HG03139 (cell line): Measurements from ENCODE around the gene RABL6.
A peak's percentile ranks its signal among the peaks of the same experiment; 100 is the strongest.
"Not testable (repeated sequence)": the region's sequence is repeated elsewhere in the genome, so short reads cannot be mapped to it uniquely, and the experiment has no call there.

Experiments used
- ATAC-seq: cut with Tn5 transposase; IDR thresholded peaks from one replicate; pipeline ENCODE4 v1.9.1; 2021; ENCODE audit not compliant: unreplicated experiment

RABL6 gene

DNA sequence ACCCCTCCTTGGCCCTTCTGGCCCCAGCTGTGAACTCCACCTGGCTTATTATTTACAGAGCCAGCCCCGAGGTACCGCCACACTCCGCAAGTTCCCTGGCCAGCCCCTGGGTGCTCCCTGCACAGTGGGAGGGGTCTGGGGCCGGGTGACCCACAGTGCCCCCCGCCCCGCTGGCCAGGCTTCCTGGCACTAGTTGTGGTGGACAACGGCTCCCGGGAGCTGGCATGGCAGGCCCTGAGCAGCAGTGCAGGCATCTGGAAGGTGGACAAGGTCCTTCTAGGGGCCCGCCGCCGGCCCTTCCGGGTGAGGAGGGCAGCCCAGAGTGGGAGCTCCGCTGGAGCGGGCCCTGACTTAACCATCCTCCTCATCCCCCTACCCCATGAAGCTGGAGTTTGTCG, 48.3 kb downstream of the RABL6 start:
- ATAC-seq, result no peak

GRCh38 chr9:136856541-136857141, 48.9 kb downstream of the RABL6 start:
- no peak for ATAC-seq

GRCh38 chr9:136857166-136857565, 49.4 kb downstream of the RABL6 start:
- no peak for ATAC-seq

GRCh38 chr9:136857581-136858412, 50.0 kb downstream of the RABL6 start:
- ATAC-seq, result no peak

DNA sequence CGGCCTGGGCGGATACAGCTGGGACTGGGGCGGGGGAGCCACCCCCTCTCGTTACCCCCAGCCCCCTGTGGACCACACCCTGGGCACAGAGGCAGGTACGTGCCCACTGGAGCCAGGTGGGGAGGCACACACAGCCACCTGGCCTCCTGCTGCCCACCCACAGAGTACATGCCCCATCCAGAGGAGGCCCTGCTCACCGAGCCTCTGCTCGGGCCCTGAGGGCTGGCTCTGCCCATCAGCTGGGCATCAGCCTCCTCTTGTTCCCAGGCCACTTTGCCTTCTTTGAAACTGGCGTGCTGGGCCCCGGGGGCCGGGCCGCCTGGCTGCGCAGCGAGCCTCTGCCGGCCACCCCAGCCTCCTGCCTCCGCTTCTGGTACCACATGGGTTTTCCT, 50.7 kb downstream of the RABL6 start:
- no peak for ATAC-seq

- no peak for ATAC-seq
These were observed 51.4 kb downstream of the RABL6 start for GRCh38 chr9:136858844-136859757.

GRCh38 chr9:136860529-136860928, 52.8 kb downstream of the RABL6 start:
- ATAC-seq, result no peak

- no peak for ATAC-seq
These were observed 53.5 kb downstream of the RABL6 start for GRCh38 chr9:136860933-136861873.

DNA sequence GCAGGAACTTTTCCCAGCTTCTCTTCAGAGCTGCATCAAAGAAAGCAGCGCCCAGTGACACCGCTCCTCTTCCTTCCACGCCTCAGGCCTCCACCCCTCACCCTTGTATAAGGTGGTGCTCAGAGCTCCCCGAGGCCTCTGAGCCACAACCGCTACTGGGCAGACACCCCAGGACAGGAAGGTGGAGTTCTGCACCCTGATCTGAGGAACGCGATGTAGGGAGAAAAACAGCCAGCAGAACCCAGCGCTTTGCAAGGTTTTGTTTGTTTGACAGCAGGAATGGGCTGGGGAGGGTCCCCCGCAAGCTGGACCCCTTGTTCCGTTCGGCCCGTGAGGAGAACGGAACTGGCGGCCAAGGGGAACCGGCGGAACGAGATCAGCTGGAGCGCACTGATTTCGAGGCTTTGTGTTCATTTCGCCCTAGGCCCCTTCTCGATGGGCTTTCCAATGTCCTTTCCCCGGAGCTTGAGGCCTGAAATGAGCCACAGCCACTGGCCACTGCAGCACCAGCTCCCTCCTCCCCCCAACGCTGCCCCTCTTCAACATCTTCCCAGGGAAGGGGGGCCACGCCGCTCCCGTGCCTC, 54.2 kb downstream of the RABL6 start:
- no peak for ATAC-seq

DNA sequence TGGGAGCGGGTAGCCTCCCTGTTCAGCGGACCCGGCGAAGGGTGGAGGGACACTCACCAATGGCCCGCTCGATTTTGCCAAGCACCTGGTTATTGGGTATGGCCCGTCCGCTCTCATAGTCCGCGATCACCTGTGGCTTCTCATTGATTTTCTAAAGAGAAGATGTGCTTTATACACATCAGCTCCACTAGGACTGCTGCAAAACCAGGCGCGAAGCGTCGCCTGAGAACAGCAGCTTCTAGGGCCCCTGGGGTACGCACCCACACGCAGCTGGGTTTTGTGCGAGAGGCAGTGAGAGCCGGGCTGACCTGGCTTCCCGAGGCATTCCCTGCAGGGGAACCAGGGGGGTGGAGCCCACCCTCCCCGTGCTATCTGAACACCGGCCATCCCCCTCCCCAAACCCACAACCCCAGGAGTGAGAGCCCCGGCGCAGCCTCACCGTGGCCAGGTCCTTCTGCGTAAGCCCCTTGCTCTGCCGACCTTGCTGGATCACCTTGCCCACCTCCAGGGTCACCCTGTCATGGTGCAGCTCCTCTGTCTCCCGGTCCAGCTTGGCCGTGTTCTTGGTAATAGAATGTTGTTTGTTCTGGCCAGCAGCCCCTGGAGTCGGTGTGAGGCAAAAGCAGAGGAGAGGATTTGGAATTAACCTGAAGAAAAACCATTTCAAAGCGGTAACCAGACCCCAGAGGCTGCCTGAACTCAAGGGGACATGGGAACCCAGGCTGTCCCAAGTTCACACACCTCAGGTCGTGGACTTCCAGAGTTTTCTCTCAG, 55.3 kb downstream of the RABL6 start:
- ATAC-seq, result no peak

DNA sequence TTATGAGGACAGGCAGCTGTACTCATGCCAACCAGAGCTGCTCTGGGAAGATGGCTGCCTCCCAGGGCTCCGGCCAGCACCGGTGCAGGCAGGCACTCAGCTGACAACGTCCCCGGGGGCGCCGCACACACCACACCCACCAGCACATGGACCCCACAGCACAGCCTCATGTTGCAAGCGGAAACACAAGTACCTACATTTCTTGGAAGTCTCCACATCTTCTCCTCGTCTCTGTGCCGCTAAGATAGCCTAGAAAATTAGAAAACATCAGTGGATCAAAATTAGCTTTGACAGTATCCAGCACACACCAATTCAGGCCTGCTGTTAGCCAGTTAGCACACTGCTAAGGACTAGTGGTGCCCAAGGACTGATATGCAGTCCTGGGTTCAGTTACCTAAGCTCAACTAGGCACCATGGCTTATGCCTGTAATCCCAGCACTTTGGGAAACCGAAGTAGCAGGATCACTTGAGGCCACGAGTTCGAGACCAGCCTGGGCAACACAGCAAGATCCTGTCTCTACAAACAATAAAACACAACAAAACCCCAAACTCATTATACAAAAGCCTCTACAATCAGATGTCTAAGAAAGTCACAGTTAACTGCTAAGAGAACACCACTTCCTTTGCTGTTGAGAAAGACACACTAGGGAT, 56.0 kb downstream of the RABL6 start:
- no peak for ATAC-seq

DNA sequence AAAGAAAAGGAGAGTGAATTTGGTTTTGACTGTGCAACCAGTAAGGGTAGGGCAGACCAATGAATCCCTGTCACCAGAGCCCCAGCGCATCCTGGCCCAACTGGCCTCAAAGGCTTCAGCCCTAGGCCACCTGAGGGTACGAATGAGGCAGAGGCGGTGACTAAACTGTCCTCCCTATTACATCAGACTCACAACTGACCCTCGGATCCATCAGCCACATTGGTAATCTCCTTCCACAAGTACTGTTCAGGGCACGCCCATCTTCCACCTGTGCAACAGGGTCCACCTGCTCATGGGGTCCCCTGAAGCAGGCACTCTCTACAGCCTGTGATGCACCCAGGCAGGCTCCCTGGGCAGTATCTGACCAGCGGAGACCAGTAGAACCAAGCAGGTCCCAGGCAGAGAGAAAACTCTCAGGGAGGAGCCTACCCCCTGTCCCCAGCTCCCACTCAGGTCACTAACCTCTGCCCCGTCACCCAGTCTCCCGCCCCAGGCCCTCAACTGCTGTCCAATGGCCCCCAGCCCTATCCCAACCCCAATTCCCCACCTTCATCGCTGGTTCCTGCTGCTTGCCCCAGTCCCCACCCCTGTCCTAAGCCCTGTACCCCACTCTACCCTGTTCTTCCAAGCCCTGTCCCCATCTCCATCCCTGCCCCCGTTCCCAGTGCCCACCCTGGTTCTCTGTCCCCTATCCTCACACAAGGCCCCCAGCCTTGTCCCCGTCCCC, 57.5 kb downstream of the RABL6 start:
- ATAC-seq, result no peak

DNA sequence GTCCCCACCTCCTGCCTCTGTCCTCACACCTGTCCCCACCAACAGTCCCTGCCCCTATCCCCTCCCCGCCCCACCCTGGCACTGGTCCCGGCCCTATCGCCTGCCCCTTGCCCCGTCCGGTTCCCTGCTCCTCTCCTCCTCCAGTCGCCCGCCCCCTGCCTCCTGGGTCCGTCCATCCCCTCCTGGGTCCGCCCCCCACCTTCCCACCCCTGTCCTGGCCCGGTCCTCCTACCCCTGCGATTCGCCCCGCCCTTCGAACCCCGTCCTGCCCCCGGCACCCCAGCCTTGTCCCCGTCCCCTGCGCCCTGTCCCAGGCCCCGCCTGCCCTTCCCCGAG, 58.0 kb downstream of the RABL6 start:
- ATAC-seq, result peak; percentile 3

DNA sequence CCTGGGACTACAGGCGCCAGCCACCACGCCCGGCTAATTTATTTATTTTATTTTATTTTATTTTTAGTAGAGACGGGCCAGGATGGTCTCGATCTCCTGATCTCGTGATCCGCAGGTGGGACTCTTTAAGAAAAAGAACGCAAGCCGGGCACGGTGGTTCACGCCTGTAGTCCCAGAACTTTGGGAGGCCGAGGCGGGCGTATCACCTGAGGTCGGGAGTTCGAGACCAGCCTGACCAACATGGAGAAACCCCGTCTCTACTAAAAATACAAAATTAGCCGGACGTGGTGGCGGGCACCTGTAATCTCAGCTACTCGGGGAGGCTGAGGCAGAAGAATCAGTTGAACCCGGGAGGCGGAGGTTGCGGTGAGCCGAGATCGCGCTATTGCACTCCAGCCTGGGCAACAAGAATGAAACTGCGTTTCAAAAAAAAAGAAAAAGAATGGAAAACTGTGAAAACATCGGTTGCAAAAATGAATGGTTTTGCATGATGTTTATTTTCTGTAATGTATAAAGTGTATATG, 59.2 kb downstream of the RABL6 start:
- ATAC-seq, result not testable (repeated sequence)

GRCh38 chr9:136867480-136867879, 59.7 kb downstream of the RABL6 start:
- ATAC-seq, result no peak

- no peak for ATAC-seq
These were observed 60.2 kb downstream of the RABL6 start for GRCh38 chr9:136867917-136868316.

DNA sequence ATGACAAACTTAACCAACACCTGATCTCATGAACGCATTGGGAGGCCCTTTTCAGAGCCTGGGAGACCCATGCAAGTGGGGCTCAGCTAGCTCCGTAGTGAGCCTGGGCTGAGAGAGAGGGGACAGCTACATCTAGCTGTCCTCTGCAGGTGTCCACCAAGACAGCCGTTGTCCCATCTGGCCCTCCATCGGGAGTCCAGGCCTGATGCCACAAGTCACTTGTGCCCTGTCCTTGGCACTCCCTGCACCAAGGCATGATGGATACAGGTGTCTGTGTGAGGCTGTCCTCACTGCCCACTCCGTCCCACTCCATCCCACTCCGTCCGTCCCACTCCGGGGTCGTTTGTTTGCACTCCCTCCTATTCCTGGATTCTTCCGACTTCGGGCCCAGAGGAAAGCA, 60.9 kb downstream of the RABL6 start:
- no peak for ATAC-seq

DNA sequence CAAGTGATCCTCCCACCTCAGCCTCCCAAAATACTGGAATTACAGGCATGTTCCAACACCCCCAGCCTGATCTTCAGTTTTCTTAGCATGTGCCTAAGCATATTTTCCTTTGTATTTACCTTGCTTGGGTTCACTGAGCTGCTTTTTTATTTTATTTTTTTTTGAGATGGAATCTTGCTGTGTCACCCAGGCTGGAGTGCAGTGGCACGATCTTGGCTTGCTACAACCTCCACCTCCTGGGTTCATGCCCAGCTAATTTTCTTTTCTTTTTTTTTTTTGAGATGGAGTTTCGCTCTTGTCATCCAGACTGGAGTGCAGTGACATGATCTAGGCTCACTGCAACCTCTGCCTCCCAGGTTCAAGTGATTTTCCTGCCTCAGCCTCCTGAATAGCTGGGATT, 61.9 kb downstream of the RABL6 start:
- ATAC-seq, result not testable (repeated sequence)
